Mucosa of descending colon (tissue), 3 donors: Measurements from ENCODE around the gene KIF6. TPM values are rescaled to one million over a fixed set of nuclear protein-coding genes. Genes with fewer than 3 reads are reported as not detected.
"Not testable (repeated sequence)": the region's sequence is repeated elsewhere in the genome, so short reads cannot be mapped to it uniquely, and the experiment has no call there.

Experiments used
- ATAC-seq: fragments of 200-7000 bp; cut with Tn5 transposase; one replicate; pipeline ENCODE4 v1.9.1; 2020; ENCODE audit warnings: mild to moderate bottlenecking, moderate library complexity
- DNase-seq, 3 donors: peaks; one replicate each; pipeline ENCODE4 v3.0.0-alpha.2; 2020
- H3K36me3 ChIP-seq: fragments of 200-600 bp; one replicate; pipeline ENCODE4 v1.8.0; 2021; ENCODE audit warnings: low read depth, mild to moderate bottlenecking
- H3K4me1 ChIP-seq: fragments of 200-600 bp; one replicate; pipeline ENCODE4 v1.8.0; 2021; ENCODE audit warnings: low read depth, mild to moderate bottlenecking
- H3K4me3 ChIP-seq: fragments of 200-600 bp; one replicate; pipeline ENCODE4 v1.8.0; 2021; ENCODE audit warnings: mild to moderate bottlenecking
- H3K9me3 ChIP-seq: fragments of 200-600 bp; one replicate; pipeline ENCODE4 v1.8.0; 2021; ENCODE audit warnings: mild to moderate bottlenecking
- intact Hi-C, 2 donors: fragments of 100-400 bp; cut with DNase I in 1 of 2; cut with micrococcal nuclease in 1 of 2; formaldehyde crosslinking; loops; one replicate each; pipeline versions ENCODE4 v1.11.0 to v1.11.1; 2022; cut with DNase I, micrococcal nuclease
- total RNA-seq, 3 donors: library from RNA; stranded (reverse); fragmentation: NEBNext Ultra II Directional in 2 of 3; extraction: Animal tissue kit (Norgen Biotek cat#: 25700) in 2 of 3; gene quantifications; one replicate each; pipeline versions ENCODE4 v1.2.1 to v1.2.4, GENCODE V29; 2021 to 2023
- TF ChIP-seq, protein P1 (sequence below): fragments of 200-600 bp; IDR thresholded peaks from one replicate; pipeline ENCODE4 v1.8.0; 2022; ENCODE audit warnings: antibody characterized with exemption, mild to moderate bottlenecking
- donor health status: DM: no; HTN: no; CAD: no; lungs with moderate emphysema.
- donor health status: DM: no; HTN: no; CAD: no.
- donor health status: DM: no; HTN: yes; CAD: no.

KIF6 gene
- total RNA-seq, 3 donors from 2014 or later: 0.24 to 0.85 (median 0.52) TPM

DNA sequence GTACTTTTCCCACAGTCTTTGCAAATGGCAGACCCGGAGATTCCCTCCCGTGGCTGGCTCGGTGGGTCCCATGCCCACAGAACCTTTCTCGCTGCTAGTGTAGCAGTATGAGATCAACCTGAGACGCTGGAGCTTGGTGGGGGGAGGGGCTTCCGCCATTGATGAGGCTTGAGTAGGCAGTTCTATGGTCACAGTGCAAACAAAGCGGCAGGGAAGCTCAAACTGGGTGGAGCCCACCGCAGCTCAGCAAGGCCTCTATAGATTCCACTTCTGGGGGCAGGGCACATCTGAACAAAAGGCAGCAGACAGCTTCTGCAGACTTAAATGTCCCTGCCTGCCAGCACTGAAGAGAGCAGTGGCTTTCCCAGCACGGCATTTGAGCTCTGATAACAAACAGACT lies 216.7 kb downstream of the KIF6 start:
- intact Hi-C loops: no loop called here
- Histone ChIP-seq H3K4me3 (no peak overlapping the region), H3K4me1 (no peaks in the 10 kb centered on the region), H3K9me3 (no peaks in the 10 kb centered on the region), H3K36me3 (no peaks in the 10 kb centered on the region)
- TF ChIP-seq, protein P1, sequence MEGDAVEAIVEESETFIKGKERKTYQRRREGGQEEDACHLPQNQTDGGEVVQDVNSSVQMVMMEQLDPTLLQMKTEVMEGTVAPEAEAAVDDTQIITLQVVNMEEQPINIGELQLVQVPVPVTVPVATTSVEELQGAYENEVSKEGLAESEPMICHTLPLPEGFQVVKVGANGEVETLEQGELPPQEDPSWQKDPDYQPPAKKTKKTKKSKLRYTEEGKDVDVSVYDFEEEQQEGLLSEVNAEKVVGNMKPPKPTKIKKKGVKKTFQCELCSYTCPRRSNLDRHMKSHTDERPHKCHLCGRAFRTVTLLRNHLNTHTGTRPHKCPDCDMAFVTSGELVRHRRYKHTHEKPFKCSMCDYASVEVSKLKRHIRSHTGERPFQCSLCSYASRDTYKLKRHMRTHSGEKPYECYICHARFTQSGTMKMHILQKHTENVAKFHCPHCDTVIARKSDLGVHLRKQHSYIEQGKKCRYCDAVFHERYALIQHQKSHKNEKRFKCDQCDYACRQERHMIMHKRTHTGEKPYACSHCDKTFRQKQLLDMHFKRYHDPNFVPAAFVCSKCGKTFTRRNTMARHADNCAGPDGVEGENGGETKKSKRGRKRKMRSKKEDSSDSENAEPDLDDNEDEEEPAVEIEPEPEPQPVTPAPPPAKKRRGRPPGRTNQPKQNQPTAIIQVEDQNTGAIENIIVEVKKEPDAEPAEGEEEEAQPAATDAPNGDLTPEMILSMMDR: no peak
- DNase-seq (no peak), ATAC-seq (no peak)

DNA sequence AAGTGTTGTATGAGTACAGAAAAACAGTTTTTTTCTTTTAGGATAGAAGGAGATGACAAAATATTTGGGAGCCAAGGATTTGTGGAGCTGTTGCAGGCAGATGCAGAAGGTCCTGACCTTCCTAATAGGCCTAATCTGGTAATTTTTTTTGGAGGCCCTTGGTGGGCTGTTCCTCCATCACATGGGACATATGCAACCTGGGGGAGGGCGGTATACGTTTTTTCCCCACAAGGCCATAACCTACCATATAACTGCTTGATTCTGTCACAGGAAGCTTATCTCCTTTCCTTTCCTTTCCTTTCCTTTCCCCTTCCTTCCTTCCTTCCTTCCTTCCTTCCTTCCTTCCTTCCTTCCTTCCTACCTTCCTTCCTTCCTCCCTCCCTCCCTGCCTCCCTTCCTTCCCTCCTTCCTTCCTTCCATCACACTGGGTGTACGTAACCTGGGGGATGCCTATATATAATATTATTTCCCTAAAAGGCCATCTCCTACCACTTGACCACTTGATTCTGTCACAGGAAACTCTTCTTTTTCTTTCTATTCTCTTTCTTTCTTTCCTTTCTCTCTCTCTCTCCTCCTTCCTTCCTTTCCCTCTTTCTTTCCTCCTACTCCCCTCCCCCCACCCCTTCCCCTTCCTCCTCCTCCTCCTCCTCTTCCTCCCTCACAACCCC lies 217.7 kb downstream of the KIF6 start:
- DNase-seq (no peak), ATAC-seq (no peak)
- Histone ChIP-seq H3K4me3 (no peak overlapping the region), H3K4me1 (no peaks in the 10 kb centered on the region), H3K36me3 (no peaks in the 10 kb centered on the region), H3K9me3 (peaks cover 7% of the 10 kb centered on the region)
- TF ChIP-seq, protein P1: no peak
- intact Hi-C loops: no loop called here

DNA sequence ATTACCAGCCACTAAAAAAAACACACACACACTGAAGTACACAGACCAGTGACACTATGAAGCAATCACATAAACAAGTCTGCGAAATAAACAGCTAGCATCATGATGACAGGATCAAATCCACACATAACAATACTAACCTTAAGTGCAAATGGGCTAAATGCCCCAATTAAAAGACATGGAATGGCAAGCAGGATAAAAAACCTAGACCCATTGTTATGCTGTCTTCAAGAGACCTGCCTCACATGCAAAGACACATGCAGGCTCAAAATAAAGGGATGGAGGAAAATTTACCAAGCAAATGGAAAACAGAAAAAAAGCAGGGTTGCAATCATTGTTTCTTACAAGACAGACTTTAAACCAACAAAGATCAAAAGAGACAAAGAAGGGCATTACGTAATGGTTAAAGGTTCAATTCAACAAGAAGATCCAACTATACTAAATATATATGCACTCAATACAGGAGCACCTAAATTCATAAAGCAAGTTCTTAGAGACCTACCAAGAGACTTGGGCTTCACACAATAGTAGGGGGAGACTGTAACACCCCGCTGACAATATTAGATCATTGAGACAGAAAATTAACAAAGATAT lies 222.7 kb downstream of the KIF6 start:
- intact Hi-C loops, H3K4me1 ChIP-seq, ATAC-seq, H3K4me3 ChIP-seq, H3K36me3 ChIP-seq, DNase-seq: not testable (repeated sequence)
- peaks cover 19% of the 10 kb centered on the region for H3K9me3 ChIP-seq

DNA sequence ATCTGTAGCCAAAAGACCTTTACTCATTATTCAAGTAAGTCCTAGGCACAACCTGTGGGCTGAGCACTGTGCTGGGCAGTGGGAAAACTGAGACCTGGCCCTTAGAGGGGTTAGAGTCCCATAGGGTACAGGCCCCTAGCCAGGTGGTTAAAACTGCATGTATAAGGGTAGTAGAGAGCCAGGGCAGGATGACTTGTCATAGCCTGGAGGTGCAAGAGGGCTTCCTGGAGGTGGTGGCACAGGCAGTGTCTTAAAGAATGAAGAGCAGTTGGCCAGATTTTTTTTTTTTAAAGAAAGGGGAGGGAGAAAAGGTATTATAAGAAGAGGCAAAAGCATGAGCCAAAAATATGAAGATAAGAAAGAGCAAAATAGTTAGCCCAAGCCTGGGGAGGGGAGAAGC lies 226.2 kb downstream of the KIF6 start:
- Histone ChIP-seq H3K4me3 (no peak overlapping the region), H3K9me3 (peaks cover 19% of the 10 kb centered on the region), H3K4me1 (no peaks in the 10 kb centered on the region), H3K36me3 (no peaks in the 10 kb centered on the region)
- DNase-seq (no peak), ATAC-seq (no peak)
- intact Hi-C loops: no loop called here
- TF ChIP-seq, protein P1: no peak

DNA sequence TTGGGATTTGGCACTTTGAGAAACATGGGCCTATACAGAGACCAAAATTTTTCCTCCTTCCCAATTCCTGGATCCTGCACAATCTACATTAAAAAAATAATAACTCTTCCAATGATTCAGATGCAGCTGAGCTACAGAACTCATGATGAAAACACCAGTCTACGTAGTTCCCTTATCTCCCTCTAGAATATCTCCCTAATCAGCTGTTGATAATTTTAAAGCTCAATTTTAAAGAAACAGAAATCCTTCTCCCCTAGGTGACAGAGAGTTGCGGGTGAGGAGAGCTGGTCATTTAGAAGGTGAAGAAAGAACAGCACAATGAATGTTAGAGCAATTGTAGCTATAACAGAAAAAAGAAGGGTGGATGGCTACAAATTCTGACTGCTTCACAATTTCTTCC lies 227.1 kb downstream of the KIF6 start:
- Histone ChIP-seq H3K4me1 (no peaks in the 10 kb centered on the region), H3K4me3 (no peak overlapping the region), H3K9me3 (peaks cover 18% of the 10 kb centered on the region), H3K36me3 (no peaks in the 10 kb centered on the region)
- DNase-seq (no peak), ATAC-seq (no peak)
- TF ChIP-seq, protein P1: no peak
- intact Hi-C loops: no loop called here

DNA sequence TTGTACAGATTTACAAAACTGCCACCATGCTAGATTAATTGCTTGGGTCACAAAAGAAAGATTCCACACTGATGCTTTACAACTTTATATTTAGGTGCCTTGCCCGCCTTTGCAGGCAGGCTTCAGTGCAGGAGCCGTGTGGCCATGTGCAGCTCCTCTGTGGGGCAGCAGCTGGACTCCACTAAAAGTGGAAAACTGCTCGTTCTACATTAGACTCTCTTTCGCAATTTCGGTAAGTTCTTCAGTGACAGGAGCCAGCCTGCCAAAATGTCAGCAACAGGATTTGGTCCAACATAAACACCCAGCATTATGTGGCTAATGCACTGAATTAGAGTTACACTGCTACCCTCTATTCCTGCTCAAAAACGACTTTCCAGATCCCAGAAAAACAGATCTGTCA lies 228.3 kb downstream of the KIF6 start:
- TF ChIP-seq, protein P1: no peak
- no peak overlapping the region for H3K4me3 ChIP-seq
- no peaks in the 10 kb centered on the region for H3K36me3 ChIP-seq
- no peaks in the 10 kb centered on the region for H3K4me1 ChIP-seq
- peaks cover 6% of the 10 kb centered on the region for H3K9me3 ChIP-seq
- intact Hi-C loops: no loop called here
- DNase-seq (peak; percentile 28 to 49 (median 48)), ATAC-seq (no peak)
